22Rv1 (cell line): Measurements from ENCODE around the gene PDGFD.
A peak's percentile ranks its signal among the peaks of the same experiment; 100 is the strongest.

Experiments used
- H3K27ac ChIP-seq: fragments of 450-650 bp; 2 replicates; pipeline ENCODE4 v1.5.1; 2017
- ZFX ChIP-seq: fragments of 450-650 bp; IDR thresholded peaks from 2 replicates; pipeline ENCODE4 v1.6.1; 2017; ENCODE audit warnings: antibody characterized with exemption, borderline replicate concordance
- TF ChIP-seq, protein P1 (sequence below): fragments of 450-650 bp; IDR thresholded peaks from 2 replicates; pipeline ENCODE4 v1.5.1; 2017; ENCODE audit warnings: mild to moderate bottlenecking

Gene PDGFD

DNA sequence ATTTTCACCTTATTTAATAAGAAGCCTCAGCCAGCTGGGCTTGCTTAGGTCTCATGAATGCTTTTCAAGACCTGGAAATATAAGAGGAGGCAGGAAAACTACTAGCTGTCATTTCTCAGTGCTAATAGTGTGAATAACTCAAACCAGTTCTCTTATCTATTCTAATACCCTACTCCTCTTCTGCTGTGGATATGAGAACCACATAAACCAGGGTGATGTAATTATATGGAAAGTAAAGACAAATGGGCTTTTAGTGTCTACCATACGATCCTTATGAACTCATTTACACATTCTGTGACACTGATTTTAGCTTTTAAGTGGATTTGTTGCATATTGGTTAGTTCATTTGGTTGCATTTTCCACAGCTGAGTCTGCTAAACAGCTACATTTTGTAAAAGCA is 8.6 kb downstream of the PDGFD start:
- no peak overlapping the region for H3K27ac ChIP-seq
- TF ChIP-seq, protein P1, sequence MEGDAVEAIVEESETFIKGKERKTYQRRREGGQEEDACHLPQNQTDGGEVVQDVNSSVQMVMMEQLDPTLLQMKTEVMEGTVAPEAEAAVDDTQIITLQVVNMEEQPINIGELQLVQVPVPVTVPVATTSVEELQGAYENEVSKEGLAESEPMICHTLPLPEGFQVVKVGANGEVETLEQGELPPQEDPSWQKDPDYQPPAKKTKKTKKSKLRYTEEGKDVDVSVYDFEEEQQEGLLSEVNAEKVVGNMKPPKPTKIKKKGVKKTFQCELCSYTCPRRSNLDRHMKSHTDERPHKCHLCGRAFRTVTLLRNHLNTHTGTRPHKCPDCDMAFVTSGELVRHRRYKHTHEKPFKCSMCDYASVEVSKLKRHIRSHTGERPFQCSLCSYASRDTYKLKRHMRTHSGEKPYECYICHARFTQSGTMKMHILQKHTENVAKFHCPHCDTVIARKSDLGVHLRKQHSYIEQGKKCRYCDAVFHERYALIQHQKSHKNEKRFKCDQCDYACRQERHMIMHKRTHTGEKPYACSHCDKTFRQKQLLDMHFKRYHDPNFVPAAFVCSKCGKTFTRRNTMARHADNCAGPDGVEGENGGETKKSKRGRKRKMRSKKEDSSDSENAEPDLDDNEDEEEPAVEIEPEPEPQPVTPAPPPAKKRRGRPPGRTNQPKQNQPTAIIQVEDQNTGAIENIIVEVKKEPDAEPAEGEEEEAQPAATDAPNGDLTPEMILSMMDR, result no peak
- TF ChIP-seq ZFX, result no peak

DNA sequence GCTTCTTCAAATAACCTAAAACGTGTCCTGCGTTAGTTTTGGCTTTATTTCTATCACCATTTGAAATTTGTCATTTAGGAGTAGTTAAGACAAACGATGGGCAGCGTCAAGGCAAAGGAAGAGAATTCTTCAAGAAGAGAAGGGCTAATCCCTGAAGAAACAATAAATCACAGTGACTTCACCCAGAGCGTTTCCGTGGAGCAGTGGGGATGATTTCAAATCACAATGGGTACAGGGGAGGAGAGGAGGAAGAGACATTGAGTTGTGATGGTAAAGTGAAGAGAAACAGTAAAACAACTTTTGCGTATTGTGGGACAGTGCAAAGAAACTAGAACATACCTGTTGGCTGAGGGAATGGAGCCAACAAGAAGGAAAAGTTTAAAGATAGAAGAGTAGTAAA is 9.7 kb downstream of the PDGFD start:
- no peak for TF ChIP-seq ZFX
- TF ChIP-seq, protein P1, result no peak
- no peak overlapping the region for H3K27ac ChIP-seq

DNA sequence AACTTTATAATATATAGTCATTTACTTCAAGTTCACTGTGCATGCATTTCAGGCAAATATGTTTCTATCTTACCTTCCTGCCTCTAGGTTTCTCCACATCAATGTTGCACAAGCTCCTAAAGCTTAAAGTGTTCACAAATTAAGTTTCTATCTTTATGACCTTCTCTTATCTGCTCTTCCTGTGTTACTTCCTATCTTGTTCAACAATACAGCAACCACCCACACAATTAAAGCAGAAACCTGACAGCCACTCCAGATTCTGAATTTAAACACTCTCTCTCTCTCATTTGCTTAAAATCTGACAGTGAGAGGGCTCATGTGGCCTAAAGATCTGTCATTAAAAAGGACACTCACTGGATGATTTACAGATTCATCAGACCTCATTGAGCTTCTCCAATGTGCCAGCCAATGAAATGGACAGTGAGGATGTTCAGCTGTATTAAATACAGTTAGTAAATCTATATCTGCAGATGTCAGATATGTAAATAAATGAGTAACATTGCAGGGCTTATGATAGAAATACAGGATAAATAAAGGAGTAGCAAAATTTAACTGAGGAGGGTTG is 10.9 kb downstream of the PDGFD start:
- H3K27ac ChIP-seq, result no peak overlapping the region

DNA sequence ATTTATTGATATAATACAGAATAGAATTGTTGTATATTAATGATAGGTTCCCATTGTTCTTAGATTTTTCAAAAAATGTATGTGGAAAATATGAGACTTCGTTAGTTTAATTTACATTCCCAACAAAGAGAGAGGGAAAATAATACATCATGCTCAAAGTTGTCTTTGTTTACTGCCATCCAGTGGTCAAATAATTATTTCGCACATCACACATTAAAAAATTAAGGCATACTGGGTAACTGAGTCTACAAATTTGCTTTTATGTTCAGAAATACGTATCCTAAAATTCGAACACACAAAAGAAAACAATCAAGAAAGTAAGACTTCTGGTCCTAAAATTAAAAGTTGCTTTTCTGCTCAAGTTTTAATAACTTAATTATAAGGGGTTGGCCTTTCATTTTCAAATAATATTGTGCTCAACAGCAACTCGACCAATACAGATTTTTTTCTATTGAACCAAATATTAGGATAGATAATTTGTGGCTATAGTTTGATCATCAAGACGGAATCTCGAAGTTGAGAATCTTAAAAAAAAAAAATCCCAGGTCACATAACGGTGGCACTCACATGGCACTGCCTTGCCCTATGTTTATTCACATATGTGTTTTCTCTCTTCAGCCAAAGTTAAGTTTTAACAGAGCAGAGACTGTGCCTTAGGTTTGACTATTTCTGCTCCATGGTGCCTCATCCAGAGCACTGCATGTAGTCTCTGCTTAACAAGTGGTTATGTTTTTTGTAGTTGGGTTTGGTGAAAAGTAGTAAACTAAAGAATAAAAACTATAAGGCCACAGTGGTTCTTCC is 12.3 kb downstream of the PDGFD start:
- TF ChIP-seq ZFX, result no peak
- TF ChIP-seq, protein P1, result peak; percentile 55
- H3K27ac ChIP-seq, result no peak overlapping the region

More for the DNA sequence above, 10.9 kb downstream of the PDGFD start:
- TF ChIP-seq ZFX, result no peak
- TF ChIP-seq, protein P1, result no peak

DNA sequence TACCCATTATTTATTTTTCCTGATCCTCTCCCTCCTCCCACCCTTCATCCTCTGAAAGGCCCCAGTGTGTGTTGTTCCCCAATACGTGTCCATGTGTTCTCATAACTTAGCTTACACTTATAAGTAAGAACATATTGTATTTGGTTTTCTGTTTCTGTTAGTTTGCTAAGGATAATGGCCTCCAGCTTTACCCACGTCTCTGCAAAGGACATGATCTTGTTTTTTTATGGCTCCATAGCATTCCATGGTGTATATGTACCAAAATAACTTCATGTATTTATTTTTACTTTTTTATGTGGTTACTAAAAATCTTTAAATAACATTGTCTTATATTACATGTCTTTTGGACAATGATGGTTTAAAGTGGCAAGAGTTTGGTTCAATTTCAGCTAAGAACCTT is 15.2 kb downstream of the PDGFD start:
- no peak overlapping the region for H3K27ac ChIP-seq
- no peak for TF ChIP-seq ZFX
- TF ChIP-seq, protein P1, result no peak

DNA sequence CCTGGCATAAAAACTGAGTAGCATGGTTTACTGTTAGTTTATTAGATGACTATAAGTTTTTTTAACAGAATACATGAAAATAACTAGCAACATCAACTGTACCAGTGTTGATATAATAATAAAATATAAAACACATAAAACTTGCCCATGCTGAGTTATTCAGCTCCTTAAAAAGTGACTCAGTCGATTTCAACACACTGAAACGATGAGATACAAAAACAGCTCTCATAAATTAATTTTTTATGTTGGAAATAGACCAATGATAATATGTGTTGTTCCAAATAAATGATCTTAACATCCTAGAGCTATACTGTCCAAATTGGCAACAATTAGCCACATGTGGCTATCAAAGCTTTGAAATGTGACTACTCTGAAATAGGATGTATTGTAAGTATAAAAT is 15.9 kb downstream of the PDGFD start:
- H3K27ac ChIP-seq, result no peak overlapping the region
- no peak for TF ChIP-seq ZFX
- TF ChIP-seq, protein P1, result no peak

DNA sequence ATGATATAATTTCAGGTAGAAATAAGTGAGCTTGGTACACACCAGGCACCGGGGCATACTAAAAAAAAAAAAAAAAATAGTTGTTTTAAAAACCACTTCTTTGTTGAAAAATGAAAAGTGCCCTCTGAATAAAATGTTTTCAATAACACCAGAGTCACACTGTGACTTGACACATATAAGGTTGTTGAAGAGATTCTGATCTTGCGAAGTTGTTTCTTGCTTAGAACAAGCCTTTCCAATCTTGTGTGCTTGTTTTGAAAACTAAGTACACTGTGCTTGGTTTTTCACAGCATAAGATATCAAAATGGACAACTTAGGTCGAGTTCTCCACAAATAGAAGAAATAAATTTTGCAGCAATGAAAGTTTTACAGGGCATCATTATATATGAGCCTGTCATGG is 17.0 kb downstream of the PDGFD start:
- no peak overlapping the region for H3K27ac ChIP-seq
- TF ChIP-seq ZFX, result no peak
- TF ChIP-seq, protein P1, result no peak
